HepG2 (cell line): Measurements from ENCODE around the gene GSG1. TPM values are rescaled to one million over a fixed set of nuclear protein-coding genes. Genes with fewer than 3 reads are reported as not detected.

Experiments
- BCLAF1 ChIP-seq: fragments of 450-650 bp; IDR thresholded peaks from 2 replicates; pipeline ENCODE4 v1.6.1; 2017; ENCODE audit warnings: mild to moderate bottlenecking
- CEBPB ChIP-seq: IDR thresholded peaks from 2 replicates; pipeline ENCODE4 v1.6.1; 2011; ENCODE audit warnings: low read depth, low read length, improper control_type of control experiment, borderline replicate concordance
- FOXA3 ChIP-seq: IDR thresholded peaks from 2 replicates; pipeline ENCODE4 v1.6.1; 2016; ENCODE audit warnings: missing genetic modification reagents, missing compliant biosample characterization
- FOXK1 ChIP-seq: sonication (generic); formaldehyde crosslinking; IDR thresholded peaks from 2 replicates; pipeline ENCODE4 v1.4.0; 2020; ENCODE audit warnings: low read depth, missing genetic modification reagents, borderline replicate concordance
- GMEB1 ChIP-seq: sonication (generic); formaldehyde crosslinking; IDR thresholded peaks from 2 replicates; pipeline ENCODE4 v1.5.1; 2020; ENCODE audit warnings: missing genetic modification reagents, mild to moderate bottlenecking, borderline replicate concordance
- HNRNPH1 ChIP-seq: fragments of 200-400 bp; formaldehyde crosslinking; optimal IDR thresholded peaks from 2 replicates; pipeline ENCODE3; 2017; ENCODE audit warnings: mild to moderate bottlenecking, low read depth, low read length
- KDM2A ChIP-seq: sonication (generic); formaldehyde crosslinking; IDR thresholded peaks from 2 replicates; pipeline ENCODE4 v1.4.0; 2020; ENCODE audit warnings: low read depth, missing genetic modification reagents, borderline replicate concordance
- NBN ChIP-seq: fragments of 450-650 bp; conservative IDR thresholded peaks from 2 replicates; pipeline ENCODE4 v1.6.1; 2017
- RARG ChIP-seq: sonication (generic); formaldehyde crosslinking; IDR thresholded peaks from 2 replicates; pipeline ENCODE4 v1.4.0; 2020; ENCODE audit warnings: low read depth, mild to moderate bottlenecking, missing genetic modification reagents
- WIZ ChIP-seq: sonication (generic); formaldehyde crosslinking; IDR thresholded peaks from 2 replicates; pipeline ENCODE4 v1.5.1; 2020; ENCODE audit warnings: mild to moderate bottlenecking, missing genetic modification reagents
- YEATS4 ChIP-seq: sonication (generic); formaldehyde crosslinking; IDR thresholded peaks from 2 replicates; pipeline ENCODE4 v1.4.0; 2020; ENCODE audit warnings: missing genetic modification reagents, borderline replicate concordance
- ZFP36L1 ChIP-seq: sonication (generic); formaldehyde crosslinking; IDR thresholded peaks from 2 replicates; pipeline ENCODE4 v1.8.0; 2022; ENCODE audit warnings: mild to moderate bottlenecking, missing genetic modification reagents, moderate library complexity
- ZFY ChIP-seq: sonication (generic); formaldehyde crosslinking; IDR thresholded peaks from 2 replicates; pipeline ENCODE4 v1.4.0; 2020; ENCODE audit warnings: missing genetic modification reagents
- ZNF3 ChIP-seq: IDR thresholded peaks from 2 replicates; pipeline ENCODE4 v1.7.0; 2017; ENCODE audit warnings: inconsistent platforms
- ZNF572 ChIP-seq: sonication (generic); formaldehyde crosslinking; IDR thresholded peaks from 2 replicates; pipeline ENCODE4 v1.5.1; 2020; ENCODE audit warnings: mild to moderate bottlenecking, missing genetic modification reagents
- polyA plus RNA-seq, 8 experiments: library from polyadenylated mRNA; depleted of rRNA in 3 of 8; stranded (reverse) in 7 of 8; unstranded in 1 of 8; fragments of >200 nt; fragmentation: Illumina TruSeq in 4 of 8; extraction: Trizol in 4 of 8; gene quantifications; 2 replicates each; pipeline versions ENCODE4 v1.2.1 to v1.2.3, GENCODE V29; 2011 to 2016; ENCODE audit warnings: low read depth in 4 of 8, missing spikeins in 1 of 8, mixed read lengths in 1 of 8; ENCODE audit not compliant: insufficient read depth in 1 of 8
- total RNA-seq, 5 experiments: library from RNA; depleted of rRNA; stranded (reverse); fragments of >200 nt; fragmentation: Illumina TruSeq; extraction: Trizol; gene quantifications; 2 replicates each; pipeline ENCODE4 v1.2.3, GENCODE V29; 2016; ENCODE audit warnings: low read depth in 1 of 5
- TF ChIP-seq, protein P1 (sequence below): sonication (generic); formaldehyde crosslinking; IDR thresholded peaks from 2 replicates; pipeline ENCODE4 v1.8.0; 2022; ENCODE audit warnings: mild to moderate bottlenecking, missing genetic modification reagents, borderline replicate concordance
- TF ChIP-seq, protein P2 (sequence below): sonication (generic); formaldehyde crosslinking; IDR thresholded peaks from 2 replicates; pipeline ENCODE4 v1.4.0; 2020; ENCODE audit warnings: missing genetic modification reagents
- TF ChIP-seq, protein P3 (sequence below): sonication (generic); formaldehyde crosslinking; IDR thresholded peaks from 2 replicates; pipeline ENCODE4 v1.4.0; 2020; ENCODE audit warnings: missing genetic modification reagents
- TF ChIP-seq, protein P4 (sequence below): sonication (generic); formaldehyde crosslinking; IDR thresholded peaks from 2 replicates; pipeline ENCODE4 v1.8.1; 2023; ENCODE audit warnings: mild to moderate bottlenecking, missing genetic modification reagents, borderline replicate concordance
- TF ChIP-seq, protein P5 (sequence below): sonication (generic); formaldehyde crosslinking; IDR thresholded peaks from 2 replicates; pipeline ENCODE4 v1.5.0; 2020; ENCODE audit warnings: missing genetic modification reagents

Gene GSG1
- total and polyA plus RNA-seq, 2 of the 13 experiments (the other 11 are each of a cell fraction or from before 2014, with no cell fraction given), result not detected

DNA sequence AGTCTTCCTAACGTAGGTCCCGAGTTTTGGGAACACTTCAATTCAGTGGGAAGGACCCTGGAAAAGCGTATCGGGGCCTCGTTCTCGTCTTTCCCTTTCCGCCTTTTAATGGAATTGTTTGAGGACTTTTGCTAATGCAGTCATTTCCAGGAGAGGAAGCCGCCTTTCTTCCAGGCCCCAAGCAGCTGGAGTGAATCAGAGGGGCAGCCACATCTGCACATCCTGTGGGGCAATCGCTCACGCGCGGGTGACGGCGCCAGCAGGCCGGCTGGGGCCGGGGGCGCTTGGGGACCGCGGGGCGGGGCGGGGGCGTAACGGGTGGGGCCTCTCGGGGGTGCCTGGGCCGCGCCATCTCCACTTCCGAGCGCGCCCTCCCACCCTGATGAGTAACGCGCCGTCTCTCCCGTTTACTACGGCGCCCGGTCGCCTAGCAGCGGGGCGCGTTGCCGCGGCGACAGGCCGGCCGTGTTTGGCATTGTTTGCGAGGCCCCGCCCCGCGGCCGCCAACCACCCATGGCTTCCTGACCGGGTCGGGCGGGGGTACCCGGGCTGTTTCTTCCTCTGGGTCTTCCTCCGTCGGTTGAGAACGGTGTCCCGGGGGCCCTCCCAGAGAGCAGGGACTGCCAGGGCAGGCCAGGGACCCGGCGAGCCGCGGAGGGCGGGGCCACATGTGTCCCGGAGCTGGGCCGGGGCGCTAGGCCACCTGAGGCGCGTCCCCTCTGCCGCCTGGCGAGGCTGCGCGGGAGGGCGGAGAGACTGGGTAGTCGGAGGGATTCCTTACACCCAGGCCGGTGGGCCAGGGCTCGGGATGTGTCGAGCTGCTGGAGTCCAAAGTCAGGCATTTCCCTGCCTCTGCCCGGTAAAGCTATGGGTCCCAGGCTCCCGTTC is 2.3 kb downstream of the GSG1 start (continued):
- TF ChIP-seq ZFY (CRISPR knock-in tag) (0 out of 2 replicates have a peak, but pooled peaks have one; percentile 48), FOXA3 (CRISPR knock-in tag) (peak; percentile 10; the same call in 1 of the 2 replicates), WIZ (no peak), ZFP36L1 (CRISPR knock-in tag) (no peak), BCLAF1 (no peak), ZNF3 (CRISPR knock-in tag) (no peak), GMEB1 (CRISPR knock-in tag) (no peak), CEBPB (no peak), ZNF572 (CRISPR knock-in tag) (no peak), NBN (no peak), FOXK1 (no peak), KDM2A (CRISPR knock-in tag) (peak; percentile 17; the same call in 1 of the 2 replicates), YEATS4 (CRISPR knock-in tag) (peak; percentile 37; the same call in 1 of the 2 replicates), HNRNPH1 (no peak), RARG (no peak)
- TF ChIP-seq, protein P1, sequence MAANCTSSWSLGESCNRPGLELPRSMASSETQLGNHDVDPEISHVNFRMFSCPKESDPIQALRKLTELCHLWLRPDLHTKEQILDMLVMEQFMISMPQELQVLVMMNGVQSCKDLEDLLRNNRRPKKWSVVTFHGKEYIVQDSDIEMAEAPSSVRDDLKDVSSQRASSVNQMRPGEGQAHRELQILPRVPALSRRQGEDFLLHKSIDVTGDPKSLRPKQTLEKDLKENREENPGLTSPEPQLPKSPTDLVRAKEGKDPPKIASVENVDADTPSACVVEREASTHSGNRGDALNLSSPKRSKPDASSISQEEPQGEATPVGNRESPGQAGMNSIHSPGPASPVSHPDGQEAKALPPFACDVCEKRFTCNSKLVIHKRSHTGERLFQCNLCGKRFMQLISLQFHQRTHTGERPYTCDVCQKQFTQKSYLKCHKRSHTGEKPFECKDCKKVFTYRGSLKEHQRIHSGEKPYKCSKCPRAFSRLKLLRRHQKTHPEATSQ (CRISPR knock-in tag), result no peak
- TF ChIP-seq, protein P2, sequence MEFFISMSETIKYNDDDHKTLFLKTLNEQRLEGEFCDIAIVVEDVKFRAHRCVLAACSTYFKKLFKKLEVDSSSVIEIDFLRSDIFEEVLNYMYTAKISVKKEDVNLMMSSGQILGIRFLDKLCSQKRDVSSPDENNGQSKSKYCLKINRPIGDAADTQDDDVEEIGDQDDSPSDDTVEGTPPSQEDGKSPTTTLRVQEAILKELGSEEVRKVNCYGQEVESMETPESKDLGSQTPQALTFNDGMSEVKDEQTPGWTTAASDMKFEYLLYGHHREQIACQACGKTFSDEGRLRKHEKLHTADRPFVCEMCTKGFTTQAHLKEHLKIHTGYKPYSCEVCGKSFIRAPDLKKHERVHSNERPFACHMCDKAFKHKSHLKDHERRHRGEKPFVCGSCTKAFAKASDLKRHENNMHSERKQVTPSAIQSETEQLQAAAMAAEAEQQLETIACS (CRISPR knock-in tag), result peak; percentile 44; the same call in 1 of the 2 replicates
- TF ChIP-seq, protein P3, sequence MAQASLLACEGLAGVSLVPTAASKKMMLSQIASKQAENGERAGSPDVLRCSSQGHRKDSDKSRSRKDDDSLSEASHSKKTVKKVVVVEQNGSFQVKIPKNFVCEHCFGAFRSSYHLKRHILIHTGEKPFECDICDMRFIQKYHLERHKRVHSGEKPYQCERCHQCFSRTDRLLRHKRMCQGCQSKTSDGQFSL, result no peak
- TF ChIP-seq, protein P4, sequence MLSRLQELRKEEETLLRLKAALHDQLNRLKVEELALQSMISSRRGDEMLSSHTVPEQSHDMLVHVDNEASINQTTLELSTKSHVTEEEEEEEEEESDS (CRISPR knock-in tag), result no peak
- TF ChIP-seq, protein P5, sequence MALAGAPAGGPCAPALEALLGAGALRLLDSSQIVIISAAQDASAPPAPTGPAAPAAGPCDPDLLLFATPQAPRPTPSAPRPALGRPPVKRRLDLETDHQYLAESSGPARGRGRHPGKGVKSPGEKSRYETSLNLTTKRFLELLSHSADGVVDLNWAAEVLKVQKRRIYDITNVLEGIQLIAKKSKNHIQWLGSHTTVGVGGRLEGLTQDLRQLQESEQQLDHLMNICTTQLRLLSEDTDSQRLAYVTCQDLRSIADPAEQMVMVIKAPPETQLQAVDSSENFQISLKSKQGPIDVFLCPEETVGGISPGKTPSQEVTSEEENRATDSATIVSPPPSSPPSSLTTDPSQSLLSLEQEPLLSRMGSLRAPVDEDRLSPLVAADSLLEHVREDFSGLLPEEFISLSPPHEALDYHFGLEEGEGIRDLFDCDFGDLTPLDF (CRISPR knock-in tag), result no peak
